Mucosa of gallbladder (tissue), 1 donor: ENCODE results near the gene CASS4. TPM values are rescaled to one million over a fixed set of nuclear protein-coding genes. Genes with fewer than 3 reads are reported as not detected.

Source experiments
- DNase-seq: peaks from one replicate; pipeline ENCODE4 v3.0.0-alpha.2; 2020; ENCODE audit warnings: low spot score
- total RNA-seq: library from RNA; stranded (reverse); gene quantifications from one replicate; pipeline ENCODE4 v1.2.1, GENCODE V29; 2021
- donor health status: DM: no; HTN: no; CAD: no.

Gene CASS4
- total RNA-seq, 1 donor from 2014 or later = 2.0 TPM

- no peak for DNase-seq
Measured at GRCh38 chr20:56422824-56423189, 10.7 kb downstream of the CASS4 start.

GRCh38 chr20:56423211-56423610, 11.2 kb downstream of the CASS4 start:
- no peak for DNase-seq

- DNase-seq = no peak
Measured at GRCh38 chr20:56423886-56424285, 11.8 kb downstream of the CASS4 start.

- DNase-seq = no peak
Measured at GRCh38 chr20:56424931-56425330, 12.9 kb downstream of the CASS4 start.

- no peak for DNase-seq
Measured at GRCh38 chr20:56426026-56426425, 14.0 kb downstream of the CASS4 start.

GRCh38 chr20:56426926-56427325, 14.9 kb downstream of the CASS4 start:
- no peak for DNase-seq

GRCh38 chr20:56427797-56428196, 15.7 kb downstream of the CASS4 start:
- no peak for DNase-seq

- DNase-seq = no peak
Measured at GRCh38 chr20:56428410-56428809, 16.4 kb downstream of the CASS4 start.

GRCh38 chr20:56428881-56429280, 16.8 kb downstream of the CASS4 start:
- no peak for DNase-seq

GRCh38 chr20:56429502-56429901, 17.4 kb downstream of the CASS4 start:
- DNase-seq = no peak

GRCh38 chr20:56429941-56430340, 17.9 kb downstream of the CASS4 start:
- no peak for DNase-seq

GRCh38 chr20:56430461-56430860, 18.4 kb downstream of the CASS4 start:
- DNase-seq = no peak

GRCh38 chr20:56430957-56431356, 18.9 kb downstream of the CASS4 start:
- DNase-seq = no peak

- no peak for DNase-seq
Measured at GRCh38 chr20:56431471-56431870, 19.4 kb downstream of the CASS4 start.

GRCh38 chr20:56433221-56433879, 21.3 kb downstream of the CASS4 start:
- no peak for DNase-seq

- DNase-seq = no peak
Measured at GRCh38 chr20:56433880-56434255, 21.8 kb downstream of the CASS4 start.

- no peak for DNase-seq
Measured at GRCh38 chr20:56437196-56437960, 25.3 kb downstream of the CASS4 start.

GRCh38 chr20:56438284-56438683, 26.2 kb downstream of the CASS4 start:
- no peak for DNase-seq

- peak; percentile 57 for DNase-seq
Measured at GRCh38 chr20:56439771-56440291, 27.8 kb downstream of the CASS4 start.

- DNase-seq = no peak
Measured at GRCh38 chr20:56440346-56441007, 28.4 kb downstream of the CASS4 start.

GRCh38 chr20:56442389-56443365, 30.6 kb downstream of the CASS4 start:
- DNase-seq = no peak
